Mammary epithelial cell (primary cell): ENCODE data around the gene CACNA1E.

Experiments
- CTCF ChIP-seq, 2 donors: IDR thresholded peaks in 1 of 2; conservative IDR thresholded peaks in 1 of 2; 2 replicates each; pipeline ENCODE4 v1.5.1; 2011 to 2012; ENCODE audit warnings: inconsistent platforms in 2 of 2, low read length in 2 of 2, mild to moderate bottlenecking in 2 of 2, control low read depth in 1 of 2, low read depth in 1 of 2; ENCODE audit not compliant: insufficient read depth in 1 of 2; ENCODE audit errors: extremely low read depth in 1 of 2
- EZH2 ChIP-seq: IDR thresholded peaks from 2 replicates; pipeline ENCODE4 v1.6.1; 2012; ENCODE audit warnings: low read length, inconsistent platforms, borderline replicate concordance

GRCh38 chr1:181789395-181789794 lies 306.1 kb downstream of the CACNA1E start:
- TF ChIP-seq CTCF (conservative IDR thresholded peaks at IDR 0.05 in 1 of 2, IDR thresholded peaks at IDR 0.05 in 1 of 2; ENCODE audit: extremely low read depth in 1 of 2, insufficient read depth in 1 of 2, low read depth in 1 of 2, low read length in 2 of 2) (no peak), EZH2 (no peak)
